Measurements from ENCODE around the gene TRIM65.

TRIM65 gene

GRCh38 chr17:75840799-75841164, 56.0 kb downstream of the TRIM65 start:
- Histone ChIP-seq H3K4me3 (replicated peaks; ENCODE audit: insufficient read depth, low read length) (no peak overlapping the region), H3K27me3 (ENCODE audit: insufficient read depth, poor library complexity, severe bottlenecking) (no peaks in the 10 kb centered on the region), H3K27ac (replicated peaks) (no peak overlapping the region)
- TF ChIP-seq POLR2AphosphoS5 (IDR thresholded peaks at IDR 0.05; ENCODE audit: low read depth) (no peak), SPI1 (IDR thresholded peaks at IDR 0.05; ENCODE audit: borderline replicate concordance, low read depth) (no peak), GABPA (IDR thresholded peaks at IDR 0.05; ENCODE audit: low read depth) (no peak)
- TF ChIP-seq, protein P1, sequence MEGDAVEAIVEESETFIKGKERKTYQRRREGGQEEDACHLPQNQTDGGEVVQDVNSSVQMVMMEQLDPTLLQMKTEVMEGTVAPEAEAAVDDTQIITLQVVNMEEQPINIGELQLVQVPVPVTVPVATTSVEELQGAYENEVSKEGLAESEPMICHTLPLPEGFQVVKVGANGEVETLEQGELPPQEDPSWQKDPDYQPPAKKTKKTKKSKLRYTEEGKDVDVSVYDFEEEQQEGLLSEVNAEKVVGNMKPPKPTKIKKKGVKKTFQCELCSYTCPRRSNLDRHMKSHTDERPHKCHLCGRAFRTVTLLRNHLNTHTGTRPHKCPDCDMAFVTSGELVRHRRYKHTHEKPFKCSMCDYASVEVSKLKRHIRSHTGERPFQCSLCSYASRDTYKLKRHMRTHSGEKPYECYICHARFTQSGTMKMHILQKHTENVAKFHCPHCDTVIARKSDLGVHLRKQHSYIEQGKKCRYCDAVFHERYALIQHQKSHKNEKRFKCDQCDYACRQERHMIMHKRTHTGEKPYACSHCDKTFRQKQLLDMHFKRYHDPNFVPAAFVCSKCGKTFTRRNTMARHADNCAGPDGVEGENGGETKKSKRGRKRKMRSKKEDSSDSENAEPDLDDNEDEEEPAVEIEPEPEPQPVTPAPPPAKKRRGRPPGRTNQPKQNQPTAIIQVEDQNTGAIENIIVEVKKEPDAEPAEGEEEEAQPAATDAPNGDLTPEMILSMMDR (IDR thresholded peaks at IDR 0.05; ENCODE audit: insufficient read depth, low read length), result no peak
- TF ChIP-seq, protein P2, sequence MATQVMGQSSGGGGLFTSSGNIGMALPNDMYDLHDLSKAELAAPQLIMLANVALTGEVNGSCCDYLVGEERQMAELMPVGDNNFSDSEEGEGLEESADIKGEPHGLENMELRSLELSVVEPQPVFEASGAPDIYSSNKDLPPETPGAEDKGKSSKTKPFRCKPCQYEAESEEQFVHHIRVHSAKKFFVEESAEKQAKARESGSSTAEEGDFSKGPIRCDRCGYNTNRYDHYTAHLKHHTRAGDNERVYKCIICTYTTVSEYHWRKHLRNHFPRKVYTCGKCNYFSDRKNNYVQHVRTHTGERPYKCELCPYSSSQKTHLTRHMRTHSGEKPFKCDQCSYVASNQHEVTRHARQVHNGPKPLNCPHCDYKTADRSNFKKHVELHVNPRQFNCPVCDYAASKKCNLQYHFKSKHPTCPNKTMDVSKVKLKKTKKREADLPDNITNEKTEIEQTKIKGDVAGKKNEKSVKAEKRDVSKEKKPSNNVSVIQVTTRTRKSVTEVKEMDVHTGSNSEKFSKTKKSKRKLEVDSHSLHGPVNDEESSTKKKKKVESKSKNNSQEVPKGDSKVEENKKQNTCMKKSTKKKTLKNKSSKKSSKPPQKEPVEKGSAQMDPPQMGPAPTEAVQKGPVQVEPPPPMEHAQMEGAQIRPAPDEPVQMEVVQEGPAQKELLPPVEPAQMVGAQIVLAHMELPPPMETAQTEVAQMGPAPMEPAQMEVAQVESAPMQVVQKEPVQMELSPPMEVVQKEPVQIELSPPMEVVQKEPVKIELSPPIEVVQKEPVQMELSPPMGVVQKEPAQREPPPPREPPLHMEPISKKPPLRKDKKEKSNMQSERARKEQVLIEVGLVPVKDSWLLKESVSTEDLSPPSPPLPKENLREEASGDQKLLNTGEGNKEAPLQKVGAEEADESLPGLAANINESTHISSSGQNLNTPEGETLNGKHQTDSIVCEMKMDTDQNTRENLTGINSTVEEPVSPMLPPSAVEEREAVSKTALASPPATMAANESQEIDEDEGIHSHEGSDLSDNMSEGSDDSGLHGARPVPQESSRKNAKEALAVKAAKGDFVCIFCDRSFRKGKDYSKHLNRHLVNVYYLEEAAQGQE (IDR thresholded peaks at IDR 0.05; ENCODE audit: insufficient replicate concordance, low read depth), result no peak
- DNase-seq (ENCODE audit: low read depth in 1 of 2, low spot score in 1 of 2), result no peak

- no peak for TF ChIP-seq SPI1 (IDR thresholded peaks at IDR 0.05; ENCODE audit: borderline replicate concordance, low read depth)
- TF ChIP-seq, protein P1 (IDR thresholded peaks at IDR 0.05; ENCODE audit: insufficient read depth, low read length), result no peak
- TF ChIP-seq POLR2AphosphoS5 (IDR thresholded peaks at IDR 0.05; ENCODE audit: low read depth), result no peak
- TF ChIP-seq GABPA (IDR thresholded peaks at IDR 0.05; ENCODE audit: low read depth), result no peak
- TF ChIP-seq, protein P2 (IDR thresholded peaks at IDR 0.05; ENCODE audit: insufficient replicate concordance, low read depth), result no peak
- no peak for DNase-seq (ENCODE audit: low read depth in 1 of 2, low spot score in 1 of 2)
- H3K4me3 ChIP-seq (replicated peaks; ENCODE audit: insufficient read depth, low read length), result no peak overlapping the region
- H3K27me3 ChIP-seq (ENCODE audit: insufficient read depth, poor library complexity, severe bottlenecking), result no peaks in the 10 kb centered on the region
- no peak overlapping the region for H3K27ac ChIP-seq (replicated peaks)
Observed at GRCh38 chr17:75839942-75840798, 56.6 kb downstream of the TRIM65 start.

Data from HL-60 (cell line).